Adrenal gland (tissue), 12 donors: ENCODE results near the gene TACO1. TPM values are rescaled to one million over a fixed set of nuclear protein-coding genes. Genes with fewer than 3 reads are reported as not detected.

Experiments used
- DNase-seq, 7 donors: peaks; one replicate each; pipeline ENCODE4 v3.0.0-alpha.2; 2019 to 2020
- H3K27ac ChIP-seq, 5 donors: fragments of 200-600 bp; sonication (generic) in 4 of 5; 1 replicate in 3 of 5; 2 replicates in 2 of 5; pipeline versions ENCODE4 v1.5.1 to v1.8.0; 2016 to 2020; ENCODE audit warnings: mild to moderate bottlenecking in 1 of 5
- H3K27me3 ChIP-seq: fragments of 200-600 bp; 2 replicates; pipeline ENCODE4 v1.8.0; 2021
- H3K36me3 ChIP-seq, 2 donors: fragments of 200-600 bp; replicated peaks in 1 of 2; 1 replicate in 1 of 2; 2 replicates in 1 of 2; pipeline versions ENCODE4 v1.5.1 to v1.8.0; 2018 to 2022
- H3K4me1 ChIP-seq, 2 donors: fragments of 200-600 bp; replicated peaks in 1 of 2; 1 replicate in 1 of 2; 2 replicates in 1 of 2; pipeline versions ENCODE4 v1.5.1 to v1.8.0; 2018 to 2021
- H3K4me3 ChIP-seq, 4 donors: fragments of 200-600 bp; sonication (generic) in 3 of 4; one replicate each; pipeline ENCODE4 v1.5.1; 2016 to 2018
- H3K9me3 ChIP-seq, 3 donors: fragments of 200-600 bp; sonication (generic) in 1 of 3; replicated peaks in 1 of 3; 1 replicate in 2 of 3; 2 replicates in 1 of 3; pipeline versions ENCODE4 v1.5.1 to v1.8.0; 2016 to 2021
- POLR2A ChIP-seq, 2 donors: fragments of 450-650 bp; IDR thresholded peaks; one replicate each; pipeline ENCODE4 v1.6.1; 2017; ENCODE audit warnings: antibody characterized with exemption in 2 of 2, mild to moderate bottlenecking in 2 of 2, moderate library complexity in 1 of 2
- WGBS, 4 donors: extraction: QIAGEN DNeasy Blood & Tissue Kit in 2 of 4; methylation state at CpG; one replicate each; pipeline versions ENCODE4 v1.1.5 to v1.1.7; 2013 to 2017; 5-methylcytosine and 5-hydroxymethylcytosine counted together
- intact Hi-C, 2 donors: fragments of 100-400 bp; cut with DNase I; formaldehyde crosslinking; loops; one replicate each; pipeline versions ENCODE4 v1.14.1 to v1.15.0; 2022 to 2023
- polyA plus RNA-seq, 3 donors: library from polyadenylated mRNA; stranded (reverse); fragments of 200-250 nt in 2 of 3; fragments of 350-450 nt in 1 of 3; fragmentation: Illumina TruSeq in 1 of 3; extraction: RNeasy Lipid Tissue Mini Kit (QIAGEN cat#74804) in 1 of 3; gene quantifications; one replicate each; pipeline ENCODE4 v1.2.3, GENCODE V29; 2013 to 2014
- total RNA-seq, 9 donors: library from RNA; depleted of rRNA in 4 of 9; stranded (reverse); fragments of >200 nt in 4 of 9; fragments of 120-200 nt in 1 of 9; fragmentation: NEBNext Ultra II Directional in 1 of 9; extraction: Animal tissue kit (Norgen Biotek cat#: 25700) in 1 of 9; gene quantifications; one replicate each; pipeline versions ENCODE4 v1.1.0 to v1.2.4, GENCODE V29; 2013 to 2023
- TF ChIP-seq, protein P1 (sequence below), 6 experiments: fragments of 450-650 bp in 4 of 6; fragments of 200-600 bp in 2 of 6; sonication (generic) in 1 of 6; IDR thresholded peaks; 1 replicate in 5 of 6; 2 replicates in 1 of 6; pipeline versions ENCODE4 v1.5.1 to v1.8.0; 2016 to 2021; ENCODE audit warnings: antibody characterized with exemption in 6 of 6, mild to moderate bottlenecking in 2 of 6, moderate library complexity in 1 of 6
- donor health status: healthy with polysubstance abuse.
- donor health status: Bipolar disorder and iron deficiency.
- donor health status: DM: yes; HTN: yes; CAD: no.
- donor health status: DM: no; HTN: no; CAD: no.
- donor health status: DM: no; HTN: no; CAD: no.
- donor health status: DM: yes; HTN: yes; CAD: no.

Gene TACO1
- total and polyA plus RNA-seq, 12 donors, result 15.4 to 32.1 (median 22.8) TPM

DNA sequence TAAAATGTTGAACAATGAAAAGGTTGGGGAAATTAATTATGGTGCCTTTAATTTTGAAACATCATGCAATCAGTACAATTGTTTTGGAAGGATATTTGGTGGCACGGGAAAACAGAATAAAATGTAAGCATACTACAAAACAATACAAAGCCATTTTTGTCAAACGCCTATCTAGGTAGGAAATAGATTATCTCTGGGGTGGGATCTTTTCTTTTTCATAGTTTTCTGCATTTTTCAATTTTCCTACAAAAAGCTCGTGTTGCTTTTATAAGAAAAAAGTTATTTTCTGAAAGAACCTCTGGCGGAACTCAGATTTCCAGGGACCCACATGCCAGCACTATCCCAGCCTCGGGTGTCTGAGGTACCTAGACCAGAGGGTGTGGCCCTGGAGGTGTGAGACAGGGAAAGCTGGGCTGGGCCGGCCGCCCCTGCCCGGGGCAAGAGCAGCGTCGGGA is 20.6 kb downstream of the TACO1 start:
- intact Hi-C loops, result loop anchor here (5.0 to 10.0 kb wide), 2 partner anchors 74 to 76 kb away; no protein-coding TSS in a partner anchor
- Histone ChIP-seq H3K4me3 (peak overlapping the region in 3 of 4 donors; percentile 38 to 90 (median 59)), H3K27me3 (no peaks in the 10 kb centered on the region), H3K4me1 (peaks cover 8 to 34% of the 10 kb centered on the region in 2 donors), H3K9me3 (no peaks in the 10 kb centered on the region), H3K36me3 (no peaks in the 10 kb centered on the region), H3K27ac (peak overlapping the region in 4 of 5 donors; percentile 47 to 70 (median 56))
- TF ChIP-seq, protein P1, sequence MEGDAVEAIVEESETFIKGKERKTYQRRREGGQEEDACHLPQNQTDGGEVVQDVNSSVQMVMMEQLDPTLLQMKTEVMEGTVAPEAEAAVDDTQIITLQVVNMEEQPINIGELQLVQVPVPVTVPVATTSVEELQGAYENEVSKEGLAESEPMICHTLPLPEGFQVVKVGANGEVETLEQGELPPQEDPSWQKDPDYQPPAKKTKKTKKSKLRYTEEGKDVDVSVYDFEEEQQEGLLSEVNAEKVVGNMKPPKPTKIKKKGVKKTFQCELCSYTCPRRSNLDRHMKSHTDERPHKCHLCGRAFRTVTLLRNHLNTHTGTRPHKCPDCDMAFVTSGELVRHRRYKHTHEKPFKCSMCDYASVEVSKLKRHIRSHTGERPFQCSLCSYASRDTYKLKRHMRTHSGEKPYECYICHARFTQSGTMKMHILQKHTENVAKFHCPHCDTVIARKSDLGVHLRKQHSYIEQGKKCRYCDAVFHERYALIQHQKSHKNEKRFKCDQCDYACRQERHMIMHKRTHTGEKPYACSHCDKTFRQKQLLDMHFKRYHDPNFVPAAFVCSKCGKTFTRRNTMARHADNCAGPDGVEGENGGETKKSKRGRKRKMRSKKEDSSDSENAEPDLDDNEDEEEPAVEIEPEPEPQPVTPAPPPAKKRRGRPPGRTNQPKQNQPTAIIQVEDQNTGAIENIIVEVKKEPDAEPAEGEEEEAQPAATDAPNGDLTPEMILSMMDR (IDR thresholded peaks at IDR 0.05), result no peak
- no peak for TF ChIP-seq POLR2A (IDR thresholded peaks at IDR 0.05)
- no peak for DNase-seq
- 6 to 9% (median 7%) methylated on average over 7 to 10 of the region's 10 CpGs for WGBS, 4 donors

DNA sequence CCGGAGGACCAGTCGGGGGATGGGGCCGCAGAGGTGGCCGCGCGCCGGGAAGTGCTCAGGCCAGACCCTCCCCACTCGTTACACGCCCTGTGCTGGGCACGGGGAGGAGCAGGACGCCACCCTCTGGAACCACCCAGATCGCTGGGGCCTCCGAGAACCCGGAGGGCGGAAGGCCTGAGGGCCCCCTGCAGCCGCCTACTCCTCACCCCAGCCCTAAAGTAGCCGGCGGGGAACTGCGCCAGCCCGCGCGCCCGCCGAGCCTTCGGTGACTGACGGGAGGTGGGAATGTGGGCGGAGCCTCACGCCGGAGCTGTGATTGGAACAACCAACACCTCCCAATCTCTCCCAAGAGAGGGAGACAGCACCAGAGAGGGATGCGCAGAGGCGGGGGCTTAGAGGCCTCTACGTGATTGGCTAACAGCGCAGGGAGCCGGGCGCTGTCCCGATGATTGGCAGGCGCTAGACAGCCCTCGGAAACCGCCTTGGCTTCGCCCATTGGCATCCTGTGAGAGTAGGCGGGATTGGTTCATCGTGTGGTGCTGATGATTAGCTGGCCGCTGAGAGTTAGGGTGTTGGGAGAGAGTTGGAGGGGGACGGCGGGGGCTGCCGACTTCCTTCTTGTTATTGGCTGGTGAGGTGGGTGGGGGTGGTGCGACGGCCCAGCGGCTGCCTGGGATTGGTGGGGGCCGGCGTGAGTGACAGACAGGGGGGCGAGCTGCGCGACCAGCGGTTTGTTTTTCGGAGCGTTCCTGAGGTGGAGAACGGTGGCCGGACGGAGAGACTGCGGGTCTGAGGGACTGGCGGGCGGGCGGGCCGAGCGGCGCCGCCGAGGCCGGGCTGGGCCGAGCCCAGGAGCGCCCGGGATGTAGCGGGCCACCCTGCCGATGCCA is 21.2 kb downstream of the TACO1 start, which contains the start of gene MAP3K3:
Gene MAP3K3 (plus strand): TSS at position 734 of the 890 bp plus-strand sequence. CDS start 343 bp downstream, outside the sequence.
- intact Hi-C loops, result loop anchor here (5.0 to 10.0 kb wide), 2 partner anchors 73 to 75 kb away; no protein-coding TSS in a partner anchor

DNA sequence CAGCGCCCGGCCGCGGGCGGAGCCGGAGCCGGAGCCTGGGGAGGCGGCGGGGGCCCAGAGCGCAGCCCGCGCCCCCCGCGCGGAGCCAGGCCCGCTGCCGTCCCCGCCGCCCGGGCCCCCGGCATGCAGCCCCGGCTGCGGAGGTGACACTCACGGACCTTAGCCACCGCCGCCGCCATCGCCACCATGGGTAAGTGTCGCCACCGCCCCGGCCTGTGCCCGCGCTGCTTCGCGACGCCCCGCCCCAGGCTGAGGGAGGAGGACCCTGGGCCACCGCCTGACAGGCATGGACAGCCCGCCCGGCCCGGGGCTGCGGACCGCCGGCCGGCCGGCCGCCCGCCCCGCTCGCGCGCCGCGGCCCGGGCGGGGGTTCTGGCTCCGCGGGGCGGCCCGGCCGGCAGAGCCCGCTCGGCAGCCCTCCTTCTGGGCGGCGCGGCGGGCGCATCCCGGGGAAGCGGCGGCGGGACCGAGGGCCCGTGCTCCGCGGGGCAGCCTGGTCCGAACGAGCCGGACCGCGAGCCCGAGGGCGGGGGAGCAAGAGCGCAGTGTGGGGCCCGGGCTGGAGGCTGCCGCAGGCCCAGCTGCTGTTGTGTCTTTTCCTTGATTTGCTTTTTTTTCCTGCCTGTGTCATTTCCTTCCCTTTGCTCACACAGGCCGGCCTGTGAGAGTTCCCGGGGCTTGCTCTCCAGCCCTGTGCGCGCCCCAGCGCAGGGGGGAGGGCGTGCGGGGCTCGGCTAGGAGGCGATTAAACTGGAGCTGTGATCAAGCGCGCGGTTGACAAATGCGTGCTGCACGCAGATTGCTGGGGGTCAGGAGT is 22.1 kb downstream of the TACO1 start:
- H3K27ac ChIP-seq, result peak overlapping the region in 4 of 5 donors; percentile 68 to 97 (median 82)
- TF ChIP-seq, protein P1 (IDR thresholded peaks at IDR 0.05), result no peak
- peak; percentile 7 to 38 for TF ChIP-seq POLR2A (IDR thresholded peaks at IDR 0.05)
- intact Hi-C loops, result loop anchor here (5.0 to 10.0 kb wide), 2 partner anchors 72 to 75 kb away; no protein-coding TSS in a partner anchor
- no peaks in the 10 kb centered on the region for H3K9me3 ChIP-seq
- H3K36me3 ChIP-seq, result no peaks in the 10 kb centered on the region
- H3K4me1 ChIP-seq, result peaks cover 8 to 48% of the 10 kb centered on the region in 2 donors
- H3K4me3 ChIP-seq, result peak overlapping the region in 3 of 4 donors; percentile 31 to 88 (median 62)
- no peaks in the 10 kb centered on the region for H3K27me3 ChIP-seq
- peak; percentile 70 to 80 (median 75) for DNase-seq
- WGBS, 4 donors, result 0 to 1% (median 0%) methylated on average over 13 to 100 of the region's 100 CpGs

More for the DNA sequence above, 21.2 kb downstream of the TACO1 start, which contains the start of gene MAP3K3:
- 0 to 1% (median 0%) methylated on average over 15 to 75 of the region's 75 CpGs for WGBS, 4 donors
- peak; percentile 98 to 100 (median 100) for DNase-seq
- peak; percentile 68 to 84 for TF ChIP-seq POLR2A (IDR thresholded peaks at IDR 0.05)
- TF ChIP-seq, protein P1 (IDR thresholded peaks at IDR 0.05), result peak in 2 of 6 experiments; percentile 20 to 33
- H3K27ac ChIP-seq, result peak within 1 kb of the TSS in 4 of 5 donors; percentile 68 to 97 (median 82)
- no peaks in the 10 kb centered on the region for H3K36me3 ChIP-seq
- peaks cover 8 to 41% of the 10 kb centered on the region in 2 donors for H3K4me1 ChIP-seq
- no peaks in the 10 kb centered on the region for H3K27me3 ChIP-seq
- H3K9me3 ChIP-seq, result no peaks in the 10 kb centered on the region
- H3K4me3 ChIP-seq, result peak within 1 kb of the TSS; percentile 31 to 90 (median 75)
